AG09309 (cell line): ENCODE results near the gene PRSS38.

ENCODE experiments used
- DNase-seq: peaks from one replicate; pipeline ENCODE4 v3.0.0-alpha.2; 2010; ENCODE audit warnings: low read depth
- H3K4me3 ChIP-seq: 2 replicates; pipeline ENCODE4 v1.5.1; 2011; ENCODE audit warnings: mild to moderate bottlenecking, low read depth, low read length, moderate library complexity; ENCODE audit not compliant: control insufficient read depth
- CTCF ChIP-seq: IDR thresholded peaks from 2 replicates; pipeline ENCODE4 v1.5.1; 2011; ENCODE audit warnings: mild to moderate bottlenecking, low read depth, low read length, inconsistent platforms; ENCODE audit not compliant: insufficient read depth, control insufficient read depth; ENCODE audit errors: missing control alignments

PRSS38 gene

GRCh38 chr1:227854189-227854588 is 38.7 kb downstream of the PRSS38 start:
- no peak for DNase-seq
- no peak for TF ChIP-seq CTCF
- no peak overlapping the region for H3K4me3 ChIP-seq

GRCh38 chr1:227855687-227856086 is 40.2 kb downstream of the PRSS38 start:
- no peak for DNase-seq
- H3K4me3 ChIP-seq, result no peak overlapping the region
- TF ChIP-seq CTCF, result no peak

GRCh38 chr1:227856147-227856858 is 40.8 kb downstream of the PRSS38 start:
- TF ChIP-seq CTCF, result no peak
- no peak for DNase-seq
- H3K4me3 ChIP-seq, result no peak overlapping the region

- no peak for TF ChIP-seq CTCF
- H3K4me3 ChIP-seq, result no peak overlapping the region
- no peak for DNase-seq
Measured at GRCh38 chr1:227864882-227865281, 49.4 kb downstream of the PRSS38 start.

- H3K4me3 ChIP-seq, result no peak overlapping the region
- no peak for DNase-seq
- TF ChIP-seq CTCF, result no peak
Measured at GRCh38 chr1:227869279-227869842, 53.9 kb downstream of the PRSS38 start.

- TF ChIP-seq CTCF, result no peak
- no peak overlapping the region for H3K4me3 ChIP-seq
- DNase-seq, result no peak
Measured at GRCh38 chr1:227869851-227870305, 54.4 kb downstream of the PRSS38 start.
